DND-41 (cell line): ENCODE measurements around the gene RNLS.

Source experiments
- ATAC-seq: fragments of 200-7000 bp; cut with Tn5 transposase; 3 replicates; pipeline ENCODE4 v1.9.1; 2021; ENCODE audit warnings: low read depth; ENCODE audit not compliant: insufficient read depth
- DNase-seq: peaks from one replicate; pipeline ENCODE4 v3.0.0-alpha.2; 2020
- H2AFZ ChIP-seq: 2 replicates; pipeline ENCODE4 v1.6.0; 2012; ENCODE audit warnings: low read depth, low read length
- H3K27ac ChIP-seq: 2 replicates; pipeline ENCODE4 v1.5.1; 2012; ENCODE audit warnings: low read length, inconsistent platforms
- H3K27me3 ChIP-seq: fragments of 200-600 bp; sonication (generic); 2 replicates; pipeline ENCODE4 v1.6.0; 2012; ENCODE audit warnings: low read length, mild to moderate bottlenecking, inconsistent platforms; ENCODE audit not compliant: insufficient read depth, poor library complexity
- H3K36me3 ChIP-seq: 2 replicates; pipeline ENCODE4 v1.5.1; 2012; ENCODE audit warnings: low read length, inconsistent platforms; ENCODE audit not compliant: insufficient read depth
- H3K4me1 ChIP-seq: 2 replicates; pipeline ENCODE4 v1.5.1; 2012; ENCODE audit warnings: mild to moderate bottlenecking, low read length; ENCODE audit not compliant: insufficient read depth
- H3K4me2 ChIP-seq: 2 replicates; pipeline ENCODE4 v1.6.0; 2012; ENCODE audit warnings: mild to moderate bottlenecking, moderate library complexity, low read length, inconsistent platforms; ENCODE audit not compliant: insufficient read depth
- H3K4me3 ChIP-seq, 2 experiments: fragments of 200-600 bp in 1 of 2; shearing (Covaris generic) in 1 of 2; 2 replicates each; pipeline ENCODE4 v1.5.1; 2012 to 2016; ENCODE audit warnings: inconsistent platforms in 2 of 2, low read length in 2 of 2, mild to moderate bottlenecking in 2 of 2, low read depth in 1 of 2, moderate library complexity in 1 of 2
- H3K79me2 ChIP-seq: 2 replicates; pipeline ENCODE4 v1.6.0; 2012; ENCODE audit warnings: low read length, inconsistent platforms; ENCODE audit not compliant: insufficient read depth
- H3K9ac ChIP-seq: 2 replicates; pipeline ENCODE4 v1.6.0; 2012; ENCODE audit warnings: low read depth, mild to moderate bottlenecking, inconsistent platforms, low read length, moderate library complexity
- H3K9me3 ChIP-seq: 2 replicates; pipeline ENCODE4 v1.5.1; 2012; ENCODE audit warnings: low read length, moderate library complexity, mild to moderate bottlenecking, inconsistent platforms; ENCODE audit not compliant: insufficient read depth, severe bottlenecking
- H4K20me1 ChIP-seq: 2 replicates; pipeline ENCODE4 v1.6.0; 2012; ENCODE audit warnings: low read length; ENCODE audit not compliant: insufficient read depth
- CTCF ChIP-seq: IDR thresholded peaks from 2 replicates; pipeline ENCODE4 v1.5.1; 2012; ENCODE audit warnings: borderline replicate concordance, low read length, moderate library complexity, mild to moderate bottlenecking; ENCODE audit not compliant: poor library complexity, severe bottlenecking; ENCODE audit errors: extremely low read depth
- EZH2 ChIP-seq: IDR thresholded peaks from 3 replicates; pipeline ENCODE4 v1.6.1; 2012; ENCODE audit warnings: borderline replicate concordance, low read depth, mild to moderate bottlenecking, moderate library complexity, low read length, inconsistent platforms; ENCODE audit not compliant: severe bottlenecking

RNLS gene

DNA sequence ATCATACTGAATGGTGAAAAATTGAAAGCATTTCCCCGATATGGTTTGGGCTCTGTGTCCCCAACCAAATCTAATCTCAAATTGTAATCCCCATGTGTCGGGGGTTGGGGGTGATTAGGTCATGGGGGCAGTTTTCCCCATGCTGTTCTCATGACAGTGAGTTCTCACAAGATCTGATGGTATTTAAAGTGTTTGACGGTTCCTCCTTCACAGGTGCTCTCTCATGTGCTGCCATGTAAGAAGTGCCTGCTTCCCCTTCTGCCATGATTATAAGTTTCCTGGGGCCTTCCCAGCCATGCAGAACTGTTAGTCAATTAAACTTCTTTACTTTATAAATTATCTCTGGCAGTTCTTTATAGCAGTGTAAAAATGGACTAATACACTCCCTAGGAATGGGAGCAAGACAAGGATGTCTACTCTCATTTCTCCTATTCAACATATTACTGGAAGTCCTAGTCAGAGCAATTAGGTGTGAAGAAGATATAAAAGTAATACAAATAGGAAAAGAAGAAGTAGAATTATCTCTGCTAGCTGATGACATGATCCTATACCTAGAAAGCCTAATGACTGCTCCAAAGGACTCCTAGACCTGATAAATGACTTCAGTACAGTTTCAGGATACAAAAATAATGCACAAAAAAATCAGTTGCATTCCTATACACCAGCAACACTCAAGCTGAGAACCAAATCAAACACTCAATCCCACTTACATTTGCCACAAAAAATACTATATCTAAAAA lies 260.6 kb downstream of the RNLS start:
- Histone ChIP-seq H3K9me3 (peaks cover 29% of the 10 kb centered on the region), H3K36me3 (no peaks in the 10 kb centered on the region; the same call in 1 of the 2 replicates), H3K4me3 (no peak overlapping the region), H2AFZ (no peak overlapping the region), H4K20me1 (no peaks in the 10 kb centered on the region), H3K4me2 (no peak overlapping the region), H3K27ac (no peak overlapping the region), H3K27me3 (no peaks in the 10 kb centered on the region), H3K9ac (no peak overlapping the region), H3K4me1 (peaks cover 5% of the 10 kb centered on the region), H3K79me2 (no peaks in the 10 kb centered on the region)
- TF ChIP-seq CTCF, result no peak
- no peak for TF ChIP-seq EZH2
- ATAC-seq (no peak), DNase-seq (no peak)

- Histone ChIP-seq H3K9ac (no peak overlapping the region), H2AFZ (no peak overlapping the region), H3K79me2 (no peaks in the 10 kb centered on the region), H3K36me3 (no peaks in the 10 kb centered on the region; the same call in 1 of the 2 replicates), H3K9me3 (peaks cover 29% of the 10 kb centered on the region), H4K20me1 (no peaks in the 10 kb centered on the region), H3K4me3 (no peak overlapping the region), H3K4me2 (no peak overlapping the region), H3K27ac (no peak overlapping the region), H3K27me3 (no peaks in the 10 kb centered on the region), H3K4me1 (0 out of 2 replicates have a peak, but pooled peaks cover 5% of the 10 kb centered on the region)
- ATAC-seq (no peak), DNase-seq (no peak)
- TF ChIP-seq EZH2 (no peak), CTCF (no peak)
Measured at GRCh38 chr10:88319960-88320517, 263.1 kb downstream of the RNLS start.

- H3K79me2 ChIP-seq, result no peaks in the 10 kb centered on the region
- DNase-seq (no peak), ATAC-seq (peak; percentile 45; the same call in 2 of the 3 replicates)
- H4K20me1 ChIP-seq, result no peaks in the 10 kb centered on the region
- H3K36me3 ChIP-seq, result no peaks in the 10 kb centered on the region; the same call in 1 of the 2 replicates
- TF ChIP-seq CTCF (peak; percentile 59), EZH2 (no peak)
- no peak overlapping the region for H2AFZ ChIP-seq
- H3K27ac ChIP-seq, result 0 out of 2 replicates have a peak overlapping the region, but pooled peaks have one; percentile 3
- H3K9ac ChIP-seq, result no peak overlapping the region
- H3K4me1 ChIP-seq, result 0 out of 2 replicates have a peak, but pooled peaks cover 5% of the 10 kb centered on the region
- H3K27me3 ChIP-seq, result no peaks in the 10 kb centered on the region
- H3K9me3 ChIP-seq, result peaks cover 29% of the 10 kb centered on the region
- H3K4me2 ChIP-seq, result no peak overlapping the region
- no peak overlapping the region for H3K4me3 ChIP-seq
Measured at GRCh38 chr10:88318803-88319202, 264.3 kb downstream of the RNLS start.
